B cell (primary cell): ENCODE measurements around the gene ZNF324. TPM values are rescaled to one million over a fixed set of nuclear protein-coding genes. Genes with fewer than 3 reads are reported as not detected.

Experiments used
- ATAC-seq: fragments of 200-7000 bp; cut with Tn5 transposase; one replicate; pipeline ENCODE4 v1.10.0; 2021; ENCODE audit warnings: low read depth, mild to moderate bottlenecking, moderate number of reproducible peaks, moderate library complexity
- CTCF ChIA-PET: fragments of 350-600 bp; sonication (Branson Sonifier 250); formaldehyde crosslinking; loops from one replicate; lab custom pipeline; 2021; ENCODE audit warnings: antibody characterized with exemption, inconsistent platforms; lab: Charles Lee
- POLR2A ChIA-PET: fragments of 350-600 bp; sonication (Branson Sonifier 250); formaldehyde crosslinking; loops from one replicate; lab custom pipeline; 2021; ENCODE audit warnings: antibody characterized with exemption; lab: Charles Lee
- DNase-seq: peaks from one replicate; pipeline ENCODE4 v3.0.0; 2013
- H2AFZ ChIP-seq: 2 replicates; pipeline ENCODE4 v1.6.1; 2012; ENCODE audit warnings: mild to moderate bottlenecking, low read depth, low read length; ENCODE audit not compliant: insufficient read depth, poor library complexity, severe bottlenecking
- H3K27ac ChIP-seq, 2 donors: 1 replicate in 1 of 2; 2 replicates in 1 of 2; pipeline ENCODE4 v1.5.1; 2012 to 2013; ENCODE audit warnings: low read length in 2 of 2, mild to moderate bottlenecking in 2 of 2, moderate library complexity in 1 of 2
- H3K27me3 ChIP-seq, 4 experiments: fragments of 200-600 bp in 1 of 4; sonication (generic) in 1 of 4; replicated peaks in 1 of 4; 1 replicate in 2 of 4; 2 replicates in 2 of 4; pipeline versions ENCODE4 v1.6.1 to v1.7.0; 2013 to 2016; ENCODE audit warnings: low read length in 3 of 4, mild to moderate bottlenecking in 2 of 4, mixed read lengths in 1 of 4, moderate library complexity in 1 of 4; ENCODE audit not compliant: insufficient read depth in 4 of 4, control insufficient read depth in 3 of 4; ENCODE audit errors: control extremely low read depth in 1 of 4
- H3K36me3 ChIP-seq, 2 experiments: replicated peaks in 1 of 2; 1 replicate in 1 of 2; 2 replicates in 1 of 2; pipeline versions ENCODE4 v1.6.1 to v1.7.1; 2013; ENCODE audit warnings: low read length in 1 of 2; ENCODE audit not compliant: insufficient read depth in 2 of 2, control insufficient read depth in 1 of 2; ENCODE audit errors: control extremely low read depth in 1 of 2, extremely low read depth in 1 of 2
- H3K4me1 ChIP-seq, 2 donors: fragments of 200-600 bp in 1 of 2; sonication (generic) in 1 of 2; 1 replicate in 1 of 2; 2 replicates in 1 of 2; pipeline versions ENCODE4 v1.5.1 to v1.6.1; 2013 to 2017; ENCODE audit warnings: low read length in 2 of 2; ENCODE audit not compliant: control insufficient read depth in 2 of 2, insufficient read depth in 2 of 2
- H3K4me2 ChIP-seq: replicated peaks from 2 replicates; pipeline ENCODE3; 2012; ENCODE audit warnings: mild to moderate bottlenecking, low read depth, low read length; ENCODE audit not compliant: poor library complexity, severe bottlenecking
- H3K4me3 ChIP-seq, 5 experiments: fragments of 200-600 bp in 1 of 5; sonication (generic) in 1 of 5; 1 replicate in 3 of 5; 2 replicates in 2 of 5; pipeline versions ENCODE4 v1.5.1 to v1.7.0; 2011 to 2016; ENCODE audit warnings: low read length in 4 of 5, mild to moderate bottlenecking in 4 of 5, low read depth in 2 of 5, control low read depth in 1 of 5, moderate library complexity in 1 of 5; ENCODE audit not compliant: insufficient read depth in 1 of 5; ENCODE audit errors: control extremely low read depth in 1 of 5, extremely low read depth in 1 of 5
- H3K79me2 ChIP-seq: fragments of 200-600 bp; sonication (generic); one replicate; pipeline ENCODE4 v1.6.0; 2016; ENCODE audit warnings: low read length; ENCODE audit not compliant: control insufficient read depth, insufficient read depth
- H3K9ac ChIP-seq: fragments of 200-600 bp; sonication (generic); 2 replicates; pipeline ENCODE4 v1.6.1; 2017; ENCODE audit warnings: mild to moderate bottlenecking, low read length, moderate library complexity
- H3K9me3 ChIP-seq, 3 donors: one replicate each; pipeline versions ENCODE4 v1.6.1 to v1.7.1; 2013; ENCODE audit warnings: low read length in 2 of 3; ENCODE audit not compliant: control insufficient read depth in 2 of 3, insufficient read depth in 1 of 3; ENCODE audit errors: control extremely low read depth in 1 of 3
- H4K20me1 ChIP-seq: 2 replicates; pipeline ENCODE4 v1.6.0; 2012; ENCODE audit warnings: mild to moderate bottlenecking, low read length; ENCODE audit not compliant: insufficient read depth, control insufficient read depth, poor library complexity, severe bottlenecking
- H3K27ac Mint-ChIP-seq: one replicate; pipeline ENCODE4 v1.8.0; 2021; ENCODE audit warnings: mixed read lengths
- H3K27me3 Mint-ChIP-seq: one replicate; pipeline ENCODE4 v1.8.0; 2021; ENCODE audit warnings: mixed read lengths
- H3K4me1 Mint-ChIP-seq: one replicate; pipeline ENCODE4 v1.8.0; 2021; ENCODE audit warnings: mixed read lengths
- H3K4me3 Mint-ChIP-seq: one replicate; pipeline ENCODE4 v1.8.0; 2021; ENCODE audit warnings: mixed read lengths
- H3K9me3 Mint-ChIP-seq: one replicate; pipeline ENCODE4 v1.8.0; 2022; ENCODE audit warnings: mixed read lengths; ENCODE audit not compliant: insufficient read depth
- EZH2 ChIP-seq: IDR thresholded peaks from 2 replicates; pipeline ENCODE4 v1.6.1; 2012; ENCODE audit warnings: borderline replicate concordance, low read depth, mild to moderate bottlenecking, moderate library complexity, low read length; ENCODE audit not compliant: insufficient read depth, poor library complexity, severe bottlenecking
- WGBS: methylation state at CpG from one replicate; pipeline ENCODE4 v1.1.5; 2013; ENCODE audit warnings: missing lambda C conversion rate; ENCODE audit not compliant: insufficient coverage; 5-methylcytosine and 5-hydroxymethylcytosine counted together
- intact Hi-C: fragments of 100-400 bp; cut with micrococcal nuclease; formaldehyde crosslinking; loops from one replicate; pipeline ENCODE4 v1.10.0; 2022
- polyA plus RNA-seq: library from polyadenylated mRNA; depleted of rRNA; stranded (reverse); fragments of >200 nt; gene quantifications from 2 replicates; pipeline ENCODE4 v1.2.3, GENCODE V29; 2012
- total RNA-seq, 2 donors: library from RNA; stranded (reverse); fragments of 120-200 nt in 1 of 2; gene quantifications; 1 replicate in 1 of 2; 2 replicates in 1 of 2; pipeline versions ENCODE4 v1.2.3 to v1.2.4, GENCODE V29; 2013 to 2022
- TF ChIP-seq, protein P1 (sequence below): fragments of 200-600 bp; IDR thresholded peaks from one replicate; pipeline ENCODE4 v1.8.0; 2022; ENCODE audit warnings: antibody characterized with exemption, mild to moderate bottlenecking

Gene ZNF324
- total and polyA plus RNA-seq, 2 donors (not counting 1 experiment from before 2014, with no cell fraction given): 12.8 to 21.0 TPM

DNA sequence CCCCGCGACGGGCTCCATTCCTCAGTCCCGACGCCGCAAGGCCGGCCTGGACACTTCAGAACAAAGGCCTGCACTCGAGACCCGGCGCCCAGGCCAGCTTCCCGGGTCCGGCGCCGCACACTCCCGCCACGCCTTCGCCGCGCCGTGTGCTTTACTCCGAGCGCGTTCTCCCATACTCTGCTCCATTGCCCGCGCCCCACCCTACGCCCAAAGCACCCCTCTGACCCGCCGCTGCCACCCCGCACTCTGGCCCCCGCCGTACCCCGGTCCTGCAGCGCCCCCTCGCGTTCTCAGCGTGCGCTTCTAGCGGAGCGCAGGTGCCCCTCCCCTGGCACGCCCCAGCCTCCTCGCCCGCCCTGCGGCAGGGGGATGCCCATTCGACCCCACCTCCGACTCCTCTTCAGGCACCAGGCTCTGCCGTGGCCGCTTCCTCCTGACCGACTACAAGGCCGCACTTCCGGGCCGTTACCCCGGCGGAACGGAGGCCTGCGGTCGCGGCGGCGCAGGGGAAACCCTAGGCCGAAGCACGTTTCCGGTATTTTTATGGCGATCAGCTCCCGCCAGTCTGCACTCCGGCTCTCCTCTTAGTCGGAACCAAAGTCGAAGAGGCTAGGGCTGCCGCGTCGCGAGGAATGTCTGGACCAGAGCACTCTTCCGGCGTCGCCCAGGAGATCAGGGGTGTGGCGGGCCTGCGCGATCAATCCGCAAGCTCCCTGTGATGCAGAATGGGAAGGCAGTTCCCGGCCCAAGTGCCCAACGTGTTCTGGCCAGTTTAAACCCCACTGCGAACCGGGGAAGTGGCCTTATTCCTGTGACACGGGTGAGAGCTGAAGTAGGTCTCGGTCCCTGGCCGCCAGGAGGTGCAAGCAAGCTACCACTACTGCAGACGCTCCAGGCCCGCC is 52.7 kb downstream of the ZNF324 start, which contains the start of gene ZBTB45:
Gene ZBTB45 (minus strand): TSS at position 456 of the 902 bp plus-strand sequence. CDS start 2,137 bp downstream, outside the sequence.
- H3K36me3 ChIP-seq: peaks cover 0 to 12% of the 10 kb centered on the region in 2 experiments
- Mint-ChIP-seq H3K27ac (peak within 1 kb of the TSS; percentile 99), H3K9me3 (no peaks in the 10 kb centered on the region), H3K4me1 (peaks cover 42% of the 10 kb centered on the region), H3K4me3 (peak within 1 kb of the TSS; percentile 98), H3K27me3 (no peaks in the 10 kb centered on the region)
- no peaks in the 10 kb centered on the region for H3K9me3 ChIP-seq
- peaks cover 41% of the 10 kb centered on the region for H4K20me1 ChIP-seq
- ChIA-PET POLR2A (interaction anchor here (0.6 to 3.3 kb wide), 22 partner anchors 20 to 530 kb away, joined by 3 to 30 read pairs (median 5); partner anchors contain the start of genes CHMP2A, MZF1, TRIM28 and UBE2M), CTCF (interaction anchor here (0.6 to 4.9 kb wide), 31 partner anchors 9 to 792 kb away, joined by 3 to 72 read pairs (median 4); partner anchors contain the start of genes CHMP2A, MZF1, TRIM28 and ZNF497)
- H3K4me2 ChIP-seq: peak within 1 kb of the TSS; percentile 93
- peak within 1 kb of the TSS; percentile 76 to 96 for H3K27ac ChIP-seq
- peak; percentile 96 for DNase-seq
- H2AFZ ChIP-seq: peak within 1 kb of the TSS; percentile 79
- intact Hi-C loops: loop anchor here (1.0 to 2.0 kb wide), 7 partner anchors 20 to 192 kb away; partner anchors contain the start of genes CHMP2A, TRIM28, ZNF132 and ZNF837
- peaks cover 43% of the 10 kb centered on the region for H3K79me2 ChIP-seq
- peak; percentile 84 for ATAC-seq
- H3K4me1 ChIP-seq: peaks cover 18 to 28% of the 10 kb centered on the region in 2 donors
- peak within 1 kb of the TSS; percentile 64 to 78 (median 71) for H3K4me3 ChIP-seq
- H3K9ac ChIP-seq: peak within 1 kb of the TSS; percentile 81
- H3K27me3 ChIP-seq: no peaks in the 10 kb centered on the region
- WGBS: under 1% methylated on average over 87 of the region's 87 CpGs
- TF ChIP-seq, protein P1, sequence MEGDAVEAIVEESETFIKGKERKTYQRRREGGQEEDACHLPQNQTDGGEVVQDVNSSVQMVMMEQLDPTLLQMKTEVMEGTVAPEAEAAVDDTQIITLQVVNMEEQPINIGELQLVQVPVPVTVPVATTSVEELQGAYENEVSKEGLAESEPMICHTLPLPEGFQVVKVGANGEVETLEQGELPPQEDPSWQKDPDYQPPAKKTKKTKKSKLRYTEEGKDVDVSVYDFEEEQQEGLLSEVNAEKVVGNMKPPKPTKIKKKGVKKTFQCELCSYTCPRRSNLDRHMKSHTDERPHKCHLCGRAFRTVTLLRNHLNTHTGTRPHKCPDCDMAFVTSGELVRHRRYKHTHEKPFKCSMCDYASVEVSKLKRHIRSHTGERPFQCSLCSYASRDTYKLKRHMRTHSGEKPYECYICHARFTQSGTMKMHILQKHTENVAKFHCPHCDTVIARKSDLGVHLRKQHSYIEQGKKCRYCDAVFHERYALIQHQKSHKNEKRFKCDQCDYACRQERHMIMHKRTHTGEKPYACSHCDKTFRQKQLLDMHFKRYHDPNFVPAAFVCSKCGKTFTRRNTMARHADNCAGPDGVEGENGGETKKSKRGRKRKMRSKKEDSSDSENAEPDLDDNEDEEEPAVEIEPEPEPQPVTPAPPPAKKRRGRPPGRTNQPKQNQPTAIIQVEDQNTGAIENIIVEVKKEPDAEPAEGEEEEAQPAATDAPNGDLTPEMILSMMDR: peak; percentile 72
- TF ChIP-seq EZH2: no peak
